DMS153 treated with DMSO at 0.1 percent for 48 hours (cell line): ENCODE results near the gene AHRR.
"Not testable (repeated sequence)": the region's sequence is repeated elsewhere in the genome, so short reads cannot be mapped to it uniquely, and the experiment has no call there.

Source experiments
- DNase-seq: peaks from one replicate; lab custom pipeline; 2025; ENCODE audit not compliant: unreplicated experiment; lab: John Stamatoyannopoulos, UW

Gene AHRR

GRCh38 chr5:407051-407450 lies 85.5 kb downstream of the AHRR start:
- peak; percentile 16 for DNase-seq

- peak; percentile 54 for DNase-seq
These were observed 86.3 kb downstream of the AHRR start for GRCh38 chr5:407801-408268.

GRCh38 chr5:410911-411517 lies 89.5 kb downstream of the AHRR start:
- DNase-seq: peak; percentile 45

DNA sequence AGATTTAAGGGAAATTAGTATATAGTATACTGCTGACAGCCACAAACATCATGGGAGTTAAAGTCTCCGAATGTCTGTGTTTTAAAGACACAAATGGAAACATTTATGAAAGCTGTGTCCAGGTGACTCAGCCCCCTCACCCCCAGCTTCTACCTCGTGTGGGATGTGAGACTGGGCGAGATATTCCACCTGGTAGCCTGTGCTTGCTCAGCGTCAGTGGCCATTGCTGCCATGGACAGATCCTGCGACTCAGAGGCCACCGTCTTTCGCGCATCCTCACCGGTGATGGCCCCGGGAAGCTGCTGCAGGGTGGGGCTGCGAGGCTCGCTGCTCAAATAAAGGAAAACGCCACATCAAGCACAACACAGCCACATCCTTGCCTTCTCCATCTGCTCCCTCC lies 90.2 kb downstream of the AHRR start:
- peak; percentile 71 for DNase-seq

GRCh38 chr5:414991-415927 lies 93.7 kb downstream of the AHRR start:
- not testable (repeated sequence) for DNase-seq

DNA sequence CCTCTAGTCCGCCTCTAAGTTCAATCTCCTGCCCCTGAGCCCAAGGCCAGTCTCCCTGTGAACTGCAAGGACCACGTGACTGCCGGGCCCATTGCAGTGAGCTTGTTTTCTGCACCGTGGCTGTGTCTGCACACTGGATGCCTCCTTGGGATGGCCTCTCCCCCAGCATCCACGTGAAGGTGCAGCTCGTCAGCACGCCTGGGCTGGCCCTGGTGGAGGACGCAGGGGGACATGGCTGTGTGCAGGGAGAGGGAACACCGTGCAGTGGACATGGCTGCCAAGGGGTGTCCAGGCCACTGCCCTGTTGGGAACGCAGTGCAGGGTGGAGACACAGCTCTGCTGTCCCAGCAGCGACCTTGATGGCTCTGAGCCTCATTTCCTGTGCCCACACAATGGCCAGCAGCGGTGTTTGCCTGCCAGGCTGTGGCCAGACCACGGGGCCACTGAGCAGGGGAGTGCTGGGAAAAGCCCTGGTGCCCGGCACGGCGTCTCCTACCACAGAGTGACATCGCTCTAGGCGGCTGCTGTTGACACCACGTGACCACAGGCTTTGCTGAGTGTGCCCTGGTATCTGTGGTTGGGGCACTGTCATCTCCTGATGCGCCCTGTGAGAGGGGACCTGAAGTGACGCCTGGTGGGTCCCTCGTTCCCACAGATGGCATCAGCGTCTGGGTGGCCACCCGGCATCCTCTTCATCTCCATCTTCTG lies 94.6 kb downstream of the AHRR start:
- DNase-seq: no peak

DNA sequence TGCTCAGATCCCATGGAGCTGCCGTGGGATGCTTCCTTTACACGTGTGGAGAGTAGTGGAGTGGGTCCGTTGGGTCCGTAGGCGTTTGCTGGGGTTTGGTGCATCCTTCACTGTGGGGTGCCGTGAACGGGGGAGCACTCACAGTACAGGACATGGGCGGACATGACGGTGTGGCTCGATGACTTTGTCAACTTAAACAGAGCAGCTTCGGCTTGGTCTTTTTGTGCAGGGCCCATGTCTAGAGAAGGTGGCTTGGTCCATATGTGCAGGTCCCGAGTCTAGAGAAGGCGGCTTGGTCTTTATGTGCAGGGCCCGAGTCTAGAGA lies 95.1 kb downstream of the AHRR start:
- DNase-seq: no peak

DNA sequence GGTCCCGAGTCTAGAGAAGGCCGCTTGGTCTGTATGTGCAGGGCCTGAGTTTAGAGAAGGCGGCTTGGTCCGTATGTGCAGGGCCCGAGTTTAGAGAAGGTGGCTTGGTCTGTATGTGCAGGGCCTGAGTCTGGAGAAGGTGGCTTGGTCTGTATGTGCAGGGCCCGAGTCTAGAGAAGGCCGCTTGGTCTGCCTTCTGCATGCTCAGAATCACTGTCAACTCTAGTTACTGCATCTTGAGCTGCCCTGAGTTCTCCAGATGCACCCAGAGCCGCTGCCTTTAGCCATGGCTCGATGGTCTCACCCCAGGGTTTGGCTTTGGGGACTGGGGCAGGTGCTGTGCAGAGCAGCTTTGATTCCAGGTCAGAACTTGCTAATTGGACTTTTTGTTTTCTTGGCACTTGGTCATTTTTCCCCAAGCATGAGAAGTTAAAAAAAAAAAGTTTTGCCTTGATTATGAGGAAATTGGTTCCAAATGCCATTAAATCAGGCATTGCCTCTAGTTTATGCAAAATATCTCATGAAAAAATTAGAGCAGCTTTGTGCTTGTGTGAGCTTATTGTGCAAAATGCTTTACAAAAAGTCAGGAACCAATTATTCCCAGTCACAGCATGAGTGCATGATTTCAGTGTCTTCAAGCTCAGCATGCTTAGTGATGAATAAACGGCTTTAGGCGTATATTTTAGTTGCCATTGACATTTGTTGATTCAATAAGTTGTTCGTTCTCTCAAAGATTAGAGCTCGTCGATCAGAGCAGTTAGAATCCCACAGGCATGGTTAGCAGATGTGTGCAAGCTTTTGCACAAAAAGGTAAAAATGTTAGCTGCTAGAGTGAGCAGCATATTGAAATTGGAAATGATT lies 96.0 kb downstream of the AHRR start:
- DNase-seq: no peak

- no peak for DNase-seq
These were observed 96.9 kb downstream of the AHRR start for GRCh38 chr5:418162-419121.

GRCh38 chr5:419970-420369 lies 98.5 kb downstream of the AHRR start:
- DNase-seq: no peak

DNA sequence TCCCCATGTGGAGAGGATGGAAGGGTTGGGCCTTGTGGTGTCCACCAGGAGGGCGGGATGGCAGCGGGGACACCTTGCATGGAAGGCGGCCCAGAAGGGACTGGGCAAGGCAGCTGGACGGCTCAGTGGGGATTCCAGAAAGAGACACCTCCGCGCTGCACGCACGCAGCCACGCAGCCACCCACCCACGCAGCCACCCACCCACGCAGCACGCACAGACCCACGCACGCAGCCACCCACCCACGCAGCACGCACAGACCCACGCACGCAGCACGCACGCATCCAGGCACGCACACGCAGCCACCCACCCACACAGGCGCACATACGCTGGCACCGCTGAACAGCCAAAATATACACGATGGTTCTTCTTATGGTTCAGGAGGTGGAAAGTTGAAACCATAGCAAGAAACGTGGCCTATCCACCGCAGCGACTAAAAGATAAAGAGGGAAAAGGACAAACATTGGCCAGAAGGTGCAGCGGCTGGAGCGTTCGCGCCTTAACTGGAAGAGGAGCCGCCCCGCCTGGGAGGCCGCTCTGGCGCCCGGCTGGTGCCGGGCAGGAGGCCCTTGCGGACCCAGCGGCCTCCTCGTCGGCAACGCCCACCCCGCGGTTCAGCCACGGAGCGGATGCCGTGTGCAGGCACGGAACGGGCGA lies 99.2 kb downstream of the AHRR start:
- DNase-seq: no peak

- DNase-seq: no peak
These were observed 99.9 kb downstream of the AHRR start for GRCh38 chr5:421287-421880.

- DNase-seq: no peak
These were observed 100.4 kb downstream of the AHRR start for GRCh38 chr5:421901-422300.

GRCh38 chr5:422323-423232 lies 101.1 kb downstream of the AHRR start:
- no peak for DNase-seq

DNA sequence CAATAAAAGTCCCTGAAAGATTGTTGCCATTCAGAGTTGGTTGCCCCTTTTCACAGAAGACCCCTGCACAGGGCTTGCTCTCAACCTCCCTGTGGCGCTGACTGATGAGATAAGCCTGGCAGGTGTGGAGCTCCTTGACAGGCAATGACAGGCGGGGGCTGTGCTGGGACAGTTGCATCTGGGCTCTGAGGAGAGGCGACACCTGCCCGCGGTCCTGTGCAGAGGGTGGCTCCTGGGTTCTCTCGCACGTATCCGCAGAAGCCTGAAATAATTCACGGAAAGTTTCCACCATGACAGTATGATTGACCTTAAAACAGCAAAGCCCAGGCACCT lies 101.7 kb downstream of the AHRR start:
- DNase-seq: no peak

GRCh38 chr5:423626-424261 lies 102.2 kb downstream of the AHRR start:
- DNase-seq: no peak

DNA sequence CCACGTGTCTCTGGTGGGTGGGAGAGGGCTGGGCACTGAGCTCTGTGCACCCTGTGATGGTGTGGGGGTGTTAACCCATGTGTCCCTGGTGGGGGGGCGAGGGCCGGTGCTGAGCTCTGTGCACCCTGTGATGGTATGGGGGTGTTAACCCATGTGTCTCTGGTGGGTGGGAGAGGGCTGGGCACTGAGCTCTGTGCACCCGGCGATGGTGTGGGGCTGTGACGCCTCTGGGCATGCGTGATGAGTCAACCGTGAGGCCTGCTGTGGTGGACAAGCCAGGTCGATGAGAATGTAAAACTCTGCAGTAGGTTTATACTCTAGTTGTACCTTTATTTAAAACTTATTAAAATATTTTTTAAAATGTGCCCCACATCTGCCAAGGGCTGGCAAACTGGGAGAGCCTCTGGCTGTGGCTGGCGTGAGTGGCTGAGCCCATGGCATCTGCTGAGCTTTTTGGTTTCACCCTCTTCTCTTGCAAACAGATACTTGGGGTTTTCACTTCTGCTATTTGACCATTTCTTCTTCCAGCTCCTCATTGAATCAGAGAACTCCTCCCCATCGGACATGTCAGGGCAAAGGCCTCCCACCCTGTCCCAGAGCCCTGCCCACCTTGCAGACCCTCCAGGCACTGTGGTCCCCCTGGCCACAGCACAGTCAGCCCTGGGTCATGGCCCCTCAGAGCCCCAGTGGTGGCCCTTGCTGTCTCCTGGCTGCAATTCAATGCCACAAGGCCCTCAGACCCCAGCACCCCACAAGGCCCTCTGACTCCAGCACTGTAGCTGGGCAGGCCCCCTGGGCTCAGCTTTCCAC lies 103.0 kb downstream of the AHRR start:
- DNase-seq: no peak
